HG03571 (cell line): Measurements from ENCODE around the gene FDX1.

Source experiments
- ATAC-seq: cut with Tn5 transposase; IDR thresholded peaks from one replicate; pipeline ENCODE4 v1.9.1; 2021; ENCODE audit not compliant: unreplicated experiment

The FDX1 gene

DNA sequence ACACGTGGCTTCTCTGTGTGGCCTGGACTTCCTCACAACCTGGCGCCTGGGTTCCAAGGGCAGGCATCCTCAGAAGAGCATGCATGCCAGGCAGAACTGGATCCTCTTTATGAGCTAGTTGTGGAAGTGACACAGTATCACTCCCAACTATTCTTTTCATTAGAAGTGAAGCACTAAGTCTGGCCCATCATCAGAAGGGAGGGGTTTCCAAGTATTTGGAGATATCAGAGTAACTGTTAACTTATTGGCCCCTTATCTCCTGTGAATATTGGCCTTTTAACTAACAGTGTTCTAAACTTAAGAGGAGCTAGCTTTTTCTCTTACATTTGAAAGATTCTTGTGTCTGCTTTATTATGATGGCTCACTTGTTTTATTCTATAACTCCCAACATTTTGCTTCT is 35.5 kb downstream of the FDX1 start:
- no peak for ATAC-seq

DNA sequence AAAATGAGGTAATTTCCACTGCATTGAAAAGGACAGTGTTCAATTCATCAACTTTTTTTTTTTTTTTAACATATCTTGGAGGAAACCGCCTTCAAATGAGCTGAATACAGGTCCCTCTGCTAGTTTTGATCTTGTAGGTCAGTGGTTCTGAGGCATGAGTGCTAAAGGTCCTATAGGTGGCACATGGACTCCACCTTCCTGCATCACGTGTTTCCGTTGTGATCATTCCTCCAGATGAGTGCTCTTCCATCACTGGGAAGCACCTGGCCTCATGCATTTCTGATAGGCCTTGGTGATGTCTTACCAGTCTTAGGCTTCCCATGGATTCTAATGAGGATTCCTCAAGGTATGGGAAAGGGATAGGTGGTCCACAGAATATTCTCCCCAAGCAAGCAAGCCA is 37.8 kb downstream of the FDX1 start:
- no peak for ATAC-seq

DNA sequence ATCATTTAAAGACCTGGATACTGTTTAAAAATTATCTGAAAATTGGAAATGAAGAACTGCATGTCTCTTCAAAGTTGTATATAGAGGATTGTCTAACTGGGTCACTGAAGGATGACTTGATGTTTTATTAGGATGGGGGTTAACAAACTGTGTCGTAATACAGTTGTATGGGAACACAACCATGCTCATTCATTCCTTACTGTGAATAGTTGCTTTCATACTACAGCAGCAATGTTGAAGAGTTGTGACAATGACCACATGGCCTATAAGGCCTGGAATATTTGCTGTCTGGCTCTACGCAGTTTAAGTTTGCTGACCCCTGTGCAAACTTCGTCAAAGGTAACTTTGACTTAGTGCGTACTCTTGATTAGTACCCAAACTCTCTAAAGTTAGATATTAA is 38.4 kb downstream of the FDX1 start:
- no peak for ATAC-seq

DNA sequence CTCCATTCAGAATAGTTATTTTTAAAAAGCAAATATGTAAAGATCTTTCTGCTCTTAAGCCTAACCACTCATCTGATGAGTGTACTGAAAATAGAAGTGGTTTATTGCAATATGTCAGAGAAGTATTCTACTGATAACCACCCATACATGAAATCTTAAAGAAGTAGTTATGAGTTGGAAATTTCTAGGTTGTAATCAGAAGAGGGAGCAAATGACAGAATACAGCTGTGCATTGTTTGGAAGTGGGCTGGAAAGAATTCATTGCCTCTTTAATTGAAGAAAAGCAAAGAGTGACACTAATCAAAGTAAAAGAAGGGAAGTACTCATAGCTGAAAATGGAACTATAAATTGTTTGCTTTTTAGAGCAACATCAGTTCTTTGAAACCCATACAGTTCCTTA is 39.4 kb downstream of the FDX1 start:
- ATAC-seq: no peak

DNA sequence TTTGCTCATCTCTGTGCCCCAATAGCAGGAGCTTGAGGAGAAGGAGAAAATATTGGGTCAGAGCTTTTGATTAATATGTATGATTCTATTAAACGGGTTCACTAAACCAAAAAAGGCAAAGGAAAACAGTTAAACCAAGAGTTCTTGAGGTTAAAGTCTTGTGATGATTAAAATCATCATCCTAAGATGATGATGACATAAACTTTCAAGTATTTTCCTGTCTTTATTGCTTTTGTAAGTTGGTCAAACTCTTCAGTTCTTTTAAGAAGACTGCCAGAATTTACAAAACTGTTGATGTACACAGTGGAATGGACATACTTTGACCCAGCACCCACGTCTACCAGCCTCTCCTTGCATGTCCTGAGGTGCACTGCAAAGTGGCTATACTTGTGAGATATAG is 41.0 kb downstream of the FDX1 start:
- ATAC-seq: no peak

DNA sequence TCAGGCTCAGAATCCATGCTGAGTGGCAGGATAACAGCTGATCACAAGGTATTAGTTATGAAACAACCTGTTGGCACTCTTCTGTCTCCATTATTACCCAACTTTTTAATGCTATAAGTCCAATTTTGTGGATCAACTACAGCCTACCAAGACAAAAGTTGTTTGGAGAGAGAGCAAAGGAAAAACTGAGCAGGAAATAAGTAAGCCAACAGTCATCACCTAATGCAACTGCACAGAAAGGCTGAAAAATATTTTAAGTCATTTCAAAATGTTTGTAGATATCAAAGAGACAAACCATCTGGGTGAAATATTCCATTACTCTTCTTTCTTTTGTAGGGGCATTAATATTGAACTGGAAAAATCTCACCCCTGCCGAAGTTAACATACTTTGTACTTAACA is 41.6 kb downstream of the FDX1 start:
- no peak for ATAC-seq

DNA sequence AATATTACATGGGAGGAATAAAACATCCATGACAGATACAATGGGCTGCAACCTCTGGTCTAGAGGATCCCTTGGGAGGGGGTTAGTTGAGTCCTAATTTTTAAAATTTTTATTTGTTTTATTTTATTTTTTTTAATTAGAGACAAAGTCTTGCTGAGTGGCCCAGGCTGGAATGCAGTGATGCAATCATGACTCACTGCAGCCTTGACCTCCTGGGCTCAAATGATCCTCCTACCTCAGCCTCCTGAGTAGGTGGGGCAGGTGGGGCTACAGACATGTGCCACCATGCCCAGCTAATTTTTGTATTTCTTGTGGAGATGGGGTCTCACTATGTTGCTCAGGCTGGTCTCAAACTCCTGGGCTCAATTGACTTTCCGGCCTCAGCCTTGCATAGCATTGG is 43.1 kb downstream of the FDX1 start:
- ATAC-seq: no peak

DNA sequence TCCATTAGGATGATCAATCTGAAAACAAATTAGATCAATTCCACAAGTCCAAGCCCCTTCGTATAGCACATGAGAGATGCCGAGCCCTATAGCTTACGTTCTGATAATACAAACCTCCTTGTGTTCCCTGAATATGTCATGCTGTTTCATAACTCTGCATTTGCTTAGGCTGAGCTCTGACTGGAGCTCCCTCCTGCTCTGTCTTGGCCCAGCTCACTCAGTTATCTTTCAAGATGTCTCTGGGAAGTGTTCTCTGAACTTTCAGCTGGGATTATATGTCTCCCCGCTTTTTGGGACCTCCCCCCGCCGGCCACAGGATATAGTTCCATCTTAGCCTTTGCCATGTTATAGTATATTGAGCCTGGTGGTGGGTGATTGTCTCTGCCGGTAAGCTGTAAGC is 44.0 kb downstream of the FDX1 start:
- ATAC-seq: no peak

DNA sequence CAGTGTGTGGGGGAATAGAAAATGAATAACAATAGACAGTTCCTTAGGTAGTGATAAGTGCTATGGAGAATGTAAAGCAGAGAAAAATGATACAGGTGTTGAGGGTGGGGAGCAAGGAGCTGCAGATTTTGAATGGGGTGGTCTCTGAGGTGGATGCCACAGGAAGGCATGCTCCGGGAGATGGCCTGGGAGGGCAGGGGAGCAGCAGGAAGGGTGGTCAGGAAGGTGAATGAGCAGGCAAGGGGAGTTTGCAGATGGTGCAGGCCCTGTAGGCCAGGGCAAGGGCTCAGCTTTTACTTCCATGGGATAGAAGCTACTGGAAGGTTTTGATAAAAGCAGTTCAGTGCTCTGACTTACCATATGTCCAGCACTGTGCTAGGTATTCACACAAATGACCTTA is 44.8 kb downstream of the FDX1 start:
- ATAC-seq: no peak

DNA sequence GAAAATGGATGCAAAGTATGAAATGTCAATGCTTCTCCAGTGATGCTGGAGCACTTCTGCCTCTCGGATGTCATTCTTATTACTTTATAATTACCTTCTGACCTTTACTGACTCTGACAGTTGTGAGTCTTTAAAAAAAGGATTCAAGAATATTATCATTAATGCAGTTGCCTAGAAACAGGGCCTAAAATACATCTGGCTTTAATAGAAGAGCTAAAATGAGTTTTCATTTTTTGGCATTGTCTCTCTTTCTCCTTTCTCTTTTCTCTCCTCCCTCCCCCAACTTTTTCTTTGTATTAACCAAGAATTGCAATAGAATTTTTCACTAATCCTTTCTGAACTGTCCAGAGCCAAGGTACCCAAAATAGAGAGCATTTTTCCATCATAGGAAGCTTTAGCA is 45.9 kb downstream of the FDX1 start:
- ATAC-seq: no peak

DNA sequence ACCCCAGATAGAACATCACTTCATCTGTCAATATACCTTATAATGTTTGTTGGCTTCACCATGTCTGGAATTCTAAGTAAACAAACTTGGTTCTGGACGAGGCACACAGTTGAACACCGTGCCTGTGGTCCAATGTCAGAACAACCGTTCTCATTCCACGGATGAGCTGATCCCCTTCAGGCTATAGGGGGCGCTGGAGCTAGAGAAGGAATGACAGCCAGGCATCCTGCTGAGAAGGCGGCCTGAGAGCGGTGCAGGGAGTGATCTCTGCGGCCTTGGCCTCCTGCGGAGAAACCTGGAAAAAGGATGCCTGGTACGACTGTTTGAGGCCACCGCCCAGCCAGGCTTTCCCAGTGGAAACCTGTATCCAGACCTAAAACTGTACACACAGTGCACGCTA is 48.7 kb downstream of the FDX1 start:
- ATAC-seq: no peak

DNA sequence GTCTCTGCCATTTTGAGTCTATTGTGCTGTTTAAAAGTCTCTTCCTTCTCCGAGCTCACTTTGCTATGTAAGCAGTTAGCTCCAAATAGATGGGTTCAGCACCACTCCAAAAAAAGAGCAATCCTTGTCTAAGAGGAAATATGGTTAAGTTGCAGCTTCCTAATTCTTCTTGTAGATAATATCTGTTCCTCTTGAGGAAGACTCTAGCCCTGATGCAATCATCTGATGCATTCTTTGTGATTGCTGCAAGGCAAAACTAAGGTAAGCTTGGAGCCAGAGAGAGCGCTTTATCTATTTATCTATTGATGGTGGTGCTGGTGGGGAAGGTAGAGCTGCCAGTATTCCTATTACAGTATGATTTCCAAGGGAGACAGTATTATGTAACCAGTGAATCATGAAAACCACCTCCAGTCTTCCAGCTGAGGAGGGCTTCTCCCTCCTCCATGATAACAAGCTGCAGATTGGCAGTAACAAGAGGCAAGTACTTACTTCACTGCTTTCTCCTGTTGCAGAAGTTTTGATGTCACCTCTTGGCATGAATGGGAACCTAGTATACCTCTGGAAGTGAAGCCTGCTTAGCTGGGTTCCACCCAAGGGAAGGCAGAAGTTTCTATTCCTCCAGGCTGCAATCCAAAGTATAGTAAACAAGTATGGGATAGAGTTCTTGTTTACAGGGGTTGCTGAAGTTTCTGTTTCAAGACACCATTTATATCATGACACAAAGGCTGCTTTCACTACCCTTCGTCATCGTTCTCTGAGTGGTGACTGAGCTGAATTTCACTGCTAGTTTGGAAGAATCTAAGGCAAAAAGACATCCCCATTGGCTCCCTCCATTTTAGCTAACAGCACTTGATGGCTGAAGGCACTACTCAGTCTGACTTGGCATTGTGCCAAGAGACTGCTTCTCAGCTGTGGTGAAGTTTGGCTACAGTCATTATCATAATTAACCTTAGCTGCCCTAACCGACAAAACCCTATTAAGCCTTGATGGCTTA is 49.7 kb downstream of the FDX1 start:
- ATAC-seq: no peak

DNA sequence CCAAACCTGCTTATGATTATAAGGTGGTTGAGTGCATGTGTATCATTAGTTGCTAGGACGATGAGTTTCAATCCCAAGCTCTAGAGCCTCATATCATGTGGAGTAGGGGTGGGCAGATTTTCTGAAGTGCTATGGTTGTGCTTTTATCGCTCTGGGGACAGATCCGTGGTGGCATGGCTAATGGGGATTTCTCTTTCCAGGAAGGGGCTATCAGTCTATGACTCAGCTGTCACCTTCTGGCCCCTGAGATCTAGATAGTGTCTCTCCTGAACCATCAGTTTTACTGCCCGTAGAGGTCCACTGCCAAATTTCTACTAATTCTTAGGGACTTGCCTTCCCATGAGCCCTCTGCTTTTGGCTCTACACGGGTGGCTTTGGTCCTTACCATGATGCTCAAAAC is 51.8 kb downstream of the FDX1 start:
- ATAC-seq: no peak

DNA sequence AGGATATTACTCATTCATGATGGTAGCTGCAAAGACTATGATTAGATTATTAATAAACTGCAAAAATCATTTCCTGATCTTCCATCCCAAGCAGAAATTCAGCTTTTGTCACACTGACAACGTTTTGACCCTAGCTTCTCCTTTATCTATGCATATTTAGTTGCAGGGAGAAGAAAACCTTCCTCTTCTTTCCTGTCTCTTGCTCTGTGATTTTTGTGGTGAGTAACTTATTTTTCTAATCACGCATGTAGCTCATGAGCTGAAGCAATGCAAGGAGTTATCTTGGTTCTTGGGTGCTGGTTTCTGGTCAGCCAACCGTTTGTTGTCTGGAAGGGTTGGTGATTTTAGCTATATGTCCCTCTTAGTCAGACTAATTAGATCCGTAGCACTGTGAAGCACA is 56.4 kb downstream of the FDX1 start:
- no peak for ATAC-seq

DNA sequence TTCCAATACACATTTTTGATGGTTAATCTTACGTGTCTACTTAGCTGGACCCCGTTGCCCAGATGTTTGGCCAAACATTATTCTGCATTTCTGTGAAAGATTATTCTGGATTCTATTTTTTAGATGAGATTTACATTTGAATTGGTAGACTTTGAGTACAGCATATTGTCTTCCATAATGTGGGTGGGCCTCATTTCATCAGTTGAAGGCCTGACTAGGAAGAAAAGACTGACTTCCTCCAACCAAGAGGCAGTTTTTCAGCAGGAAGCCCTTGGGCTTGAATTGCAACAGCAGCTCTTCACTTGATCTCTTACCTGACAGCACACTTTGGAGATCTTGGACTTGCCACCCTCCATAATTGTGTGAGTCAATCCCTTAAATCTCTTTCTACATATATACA is 58.7 kb downstream of the FDX1 start:
- ATAC-seq: no peak

DNA sequence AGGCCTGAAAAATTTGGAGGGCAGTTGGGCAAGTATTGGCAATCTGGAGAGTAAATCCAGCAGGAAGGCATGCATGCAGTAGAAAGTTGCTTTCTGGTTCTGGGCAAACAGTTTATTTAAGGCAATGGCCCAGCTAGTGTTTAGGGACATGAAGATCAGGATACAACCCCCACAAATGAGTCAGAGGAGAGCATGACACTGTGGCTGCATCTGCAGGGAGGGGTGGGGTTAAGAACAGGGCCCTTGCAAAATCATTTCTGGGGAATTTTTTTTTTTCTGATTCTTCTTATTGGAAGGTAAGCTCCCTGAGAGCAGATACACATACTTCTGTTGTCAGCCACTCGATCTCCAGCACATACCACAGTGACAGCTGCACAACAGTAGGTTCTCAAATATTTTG is 61.1 kb downstream of the FDX1 start:
- no peak for ATAC-seq

DNA sequence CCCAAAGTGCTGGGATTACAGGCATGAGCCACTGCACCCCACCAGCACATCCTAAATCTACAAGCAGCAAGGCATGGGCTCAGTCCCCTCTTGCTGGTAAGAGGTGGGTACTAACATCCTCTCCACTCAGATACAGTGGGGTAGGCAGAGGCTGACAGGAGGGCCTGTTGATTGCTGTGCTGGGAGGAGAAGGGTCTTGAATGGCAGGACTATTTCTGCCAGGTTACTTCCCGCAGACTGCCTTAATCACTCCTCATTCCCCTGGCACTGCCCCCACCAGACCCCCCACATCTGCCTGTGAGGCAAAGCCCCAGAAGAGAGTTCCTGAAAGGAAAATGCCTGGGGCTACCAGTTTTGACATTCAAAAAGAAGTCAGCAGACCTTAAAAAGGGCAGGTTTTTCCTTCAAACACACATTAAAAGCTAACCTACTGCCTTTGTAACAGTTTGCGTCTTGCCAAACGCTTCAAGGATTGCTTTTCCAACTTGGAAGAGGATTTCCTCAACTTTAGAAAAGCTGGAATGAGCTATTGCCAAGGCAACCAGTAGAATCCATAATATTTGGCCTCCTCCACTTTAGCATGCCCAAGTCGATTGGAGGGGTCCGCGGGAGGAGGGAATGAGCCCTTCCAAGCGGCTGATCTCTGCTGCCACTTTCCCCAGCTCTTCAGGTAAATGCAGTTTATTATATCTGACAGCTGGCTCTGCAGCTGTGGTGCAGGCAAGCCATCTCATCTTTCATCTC is 62.0 kb downstream of the FDX1 start:
- no peak for ATAC-seq

DNA sequence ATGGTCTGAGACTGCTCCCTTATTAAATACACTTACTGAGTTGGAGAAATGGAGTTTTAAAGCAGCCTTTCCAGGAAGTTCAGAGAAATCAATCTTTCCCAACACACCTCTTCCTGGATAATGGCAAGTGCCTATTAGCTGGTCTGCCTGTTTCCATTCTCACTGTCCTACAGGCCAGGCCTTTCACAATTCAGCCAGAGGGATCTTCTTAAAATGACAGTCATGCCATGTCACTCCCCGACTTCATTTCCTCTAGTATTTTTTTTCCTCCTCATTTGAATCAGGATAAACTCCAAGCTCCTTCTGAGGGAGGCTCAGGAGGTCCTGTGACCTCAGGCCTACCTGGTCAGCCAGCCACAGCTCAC is 62.6 kb downstream of the FDX1 start:
- ATAC-seq: no peak

DNA sequence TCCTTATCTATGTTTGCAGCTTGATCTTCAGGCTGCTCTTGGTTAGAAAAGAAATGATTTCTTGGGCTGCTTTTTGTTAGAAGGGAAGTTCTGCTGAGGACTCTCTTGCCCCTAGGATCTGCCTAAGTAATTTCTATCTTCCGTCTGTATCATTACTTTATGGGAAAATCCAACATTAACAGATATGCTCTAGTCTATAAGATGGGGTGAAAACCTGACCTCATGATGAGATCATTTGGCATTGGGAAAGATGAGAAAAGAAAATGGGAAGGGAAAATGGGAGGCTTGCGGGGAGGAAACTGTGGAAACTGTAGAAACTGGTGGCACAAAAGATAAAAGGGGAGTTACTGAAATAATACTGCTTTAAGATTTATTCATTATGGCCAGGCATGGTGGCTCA is 63.6 kb downstream of the FDX1 start:
- no peak for ATAC-seq

DNA sequence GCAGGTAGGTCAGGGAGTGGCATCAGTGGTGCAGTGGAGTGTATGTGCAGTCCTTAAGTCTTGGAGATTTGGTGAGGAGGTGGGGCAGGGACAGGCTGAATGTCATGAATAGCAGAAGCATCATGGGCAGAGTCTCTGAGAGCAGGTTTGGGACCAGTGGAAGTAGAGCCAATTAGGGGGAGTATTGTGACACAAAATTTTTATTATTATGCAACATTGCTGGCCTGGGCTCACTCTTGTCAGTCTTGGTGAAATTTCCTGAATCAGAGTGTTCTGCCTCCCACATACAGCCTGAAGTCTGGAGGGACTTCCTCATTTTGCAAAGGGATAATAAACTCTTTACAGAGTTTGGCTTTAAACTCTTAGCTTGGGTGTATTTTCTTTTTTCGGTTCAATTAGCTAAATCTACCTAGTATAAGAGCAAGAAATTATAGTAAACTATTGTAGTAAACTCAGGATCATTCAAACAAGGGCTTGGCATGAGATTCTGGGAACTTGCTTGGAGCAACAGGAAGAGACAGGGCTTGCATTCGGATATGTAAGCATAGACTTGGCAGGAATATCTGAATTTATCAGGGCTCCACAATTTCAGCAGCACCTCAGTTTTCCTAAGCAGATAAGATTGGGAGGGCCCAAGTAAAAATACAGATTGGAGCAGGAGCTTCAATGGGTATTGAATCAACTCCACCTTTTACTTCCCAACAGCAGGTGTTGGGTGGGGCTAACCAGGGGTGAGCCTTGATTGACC is 67.7 kb downstream of the FDX1 start:
- ATAC-seq: no peak

DNA sequence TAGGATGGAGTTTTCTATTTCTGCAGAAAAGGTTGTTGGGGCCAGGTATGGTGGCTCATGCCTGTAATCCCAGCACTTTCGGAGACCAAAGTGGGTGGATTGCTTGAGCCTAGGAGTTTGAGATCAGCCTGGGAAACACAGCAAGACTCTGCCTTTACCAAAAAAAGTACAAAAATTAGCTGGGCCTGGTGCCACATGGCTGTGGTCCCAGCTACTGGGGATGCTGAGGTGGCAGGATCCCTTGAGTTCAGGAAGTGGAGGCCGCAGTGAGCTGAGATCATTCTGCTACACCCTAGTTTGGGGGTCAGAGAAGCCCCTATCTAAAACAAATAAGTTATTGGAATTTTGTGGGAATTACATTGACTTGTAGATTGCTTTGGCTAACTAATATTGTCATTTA is 71.7 kb downstream of the FDX1 start:
- no peak for ATAC-seq
